H9 (cell line): ENCODE data around the gene ZNF296. TPM values are rescaled to one million over a fixed set of nuclear protein-coding genes. Genes with fewer than 3 reads are reported as not detected.
A peak's percentile ranks its signal among the peaks of the same experiment; 100 is the strongest.

Source experiments
- DNase-seq: peaks from one replicate; pipeline ENCODE4 v3.0.0-alpha.2; 2017
- H2AFZ ChIP-seq: one replicate; pipeline ENCODE4 v1.6.1; 2013; ENCODE audit warnings: mild to moderate bottlenecking, low read length, control low read depth, moderate library complexity
- H2AK5ac ChIP-seq: 2 replicates; pipeline ENCODE4 v1.6.1; 2013; ENCODE audit warnings: low read length, control low read depth, mixed read lengths; ENCODE audit not compliant: insufficient read length
- H2BK120ac ChIP-seq: one replicate; pipeline ENCODE4 v1.6.1; 2013; ENCODE audit warnings: low read depth, mild to moderate bottlenecking, low read length, control low read depth, inconsistent platforms; ENCODE audit not compliant: poor library complexity, severe bottlenecking
- H2BK12ac ChIP-seq: 2 replicates; pipeline ENCODE4 v1.6.1; 2013; ENCODE audit warnings: low read length, control low read depth, mixed read lengths, low read depth; ENCODE audit not compliant: insufficient read length
- H2BK15ac ChIP-seq: 2 replicates; pipeline ENCODE4 v1.6.1; 2013; ENCODE audit warnings: low read depth, low read length, control low read depth
- H2BK20ac ChIP-seq: one replicate; pipeline ENCODE4 v1.6.1; 2013; ENCODE audit warnings: low read depth, mild to moderate bottlenecking, low read length, control low read depth, inconsistent platforms; ENCODE audit not compliant: poor library complexity, severe bottlenecking
- H2BK5ac ChIP-seq: 2 replicates; pipeline ENCODE4 v1.6.1; 2013; ENCODE audit warnings: low read length, control low read depth, mixed read lengths; ENCODE audit not compliant: insufficient read length
- H3K14ac ChIP-seq: 2 replicates; pipeline ENCODE4 v1.6.1; 2013; ENCODE audit warnings: low read length, control low read depth; ENCODE audit not compliant: insufficient read depth
- H3K18ac ChIP-seq: 2 replicates; pipeline ENCODE4 v1.6.1; 2013; ENCODE audit warnings: low read depth, mild to moderate bottlenecking, mixed read lengths, low read length, control low read depth; ENCODE audit not compliant: insufficient read length
- H3K23ac ChIP-seq: 2 replicates; pipeline ENCODE4 v1.6.1; 2013; ENCODE audit warnings: low read length, control low read depth, mixed read lengths, low read depth; ENCODE audit not compliant: insufficient read length
- H3K23me2 ChIP-seq: 2 replicates; pipeline ENCODE4 v1.6.1; 2013; ENCODE audit warnings: low read depth, mild to moderate bottlenecking, mixed read lengths, low read length, control low read depth; ENCODE audit not compliant: insufficient read length, poor library complexity, severe bottlenecking
- H3K27ac ChIP-seq: 2 replicates; pipeline ENCODE4 v1.5.1; 2013; ENCODE audit warnings: low read length, control low read depth, mixed read lengths, low read depth; ENCODE audit not compliant: insufficient read length
- H3K27me3 ChIP-seq: 2 replicates; pipeline ENCODE4 v1.6.1; 2013; ENCODE audit warnings: low read length, control low read depth, inconsistent platforms; ENCODE audit not compliant: insufficient read depth
- H3K4ac ChIP-seq: 2 replicates; pipeline ENCODE4 v1.6.1; 2013; ENCODE audit warnings: low read depth, mild to moderate bottlenecking, control low read depth, inconsistent platforms, low read length, moderate library complexity
- H3K4me1 ChIP-seq: 2 replicates; pipeline ENCODE4 v1.6.1; 2013; ENCODE audit warnings: low read length, control low read depth, inconsistent platforms; ENCODE audit not compliant: insufficient read depth
- H3K4me2 ChIP-seq: 2 replicates; pipeline ENCODE4 v1.6.1; 2013; ENCODE audit warnings: low read length, control low read depth, mixed read lengths; ENCODE audit not compliant: insufficient read length, insufficient read depth
- H3K56ac ChIP-seq: 2 replicates; pipeline ENCODE4 v1.6.1; 2013; ENCODE audit warnings: low read depth, mild to moderate bottlenecking, mixed read lengths, low read length, control low read depth; ENCODE audit not compliant: insufficient read length
- H3K79me1 ChIP-seq: 2 replicates; pipeline ENCODE4 v1.6.1; 2013; ENCODE audit warnings: low read depth, mild to moderate bottlenecking, moderate library complexity, low read length, control low read depth, inconsistent platforms; ENCODE audit not compliant: insufficient read depth, poor library complexity, severe bottlenecking
- H3K79me2 ChIP-seq: 2 replicates; pipeline ENCODE4 v1.6.1; 2013; ENCODE audit warnings: low read length, control low read depth, inconsistent platforms; ENCODE audit not compliant: insufficient read depth
- H3K9ac ChIP-seq: 2 replicates; pipeline ENCODE4 v1.6.1; 2013; ENCODE audit warnings: low read length, control low read depth, mixed read lengths; ENCODE audit not compliant: insufficient read length; ENCODE audit errors: extremely low read depth
- H3K9me3 ChIP-seq: one replicate; pipeline ENCODE4 v1.6.1; 2013; ENCODE audit warnings: low read depth, low read length, inconsistent platforms; ENCODE audit not compliant: control insufficient read depth
- H3T11ph ChIP-seq: one replicate; pipeline ENCODE4 v1.6.1; 2013; ENCODE audit warnings: mild to moderate bottlenecking, low read length, control low read depth, inconsistent platforms
- H4K20me1 ChIP-seq: one replicate; pipeline ENCODE4 v1.6.1; 2013; ENCODE audit not compliant: control insufficient read depth, insufficient read length, insufficient read depth
- H4K5ac ChIP-seq: 2 replicates; pipeline ENCODE4 v1.6.1; 2013; ENCODE audit warnings: low read depth, mild to moderate bottlenecking, mixed read lengths, low read length, control low read depth; ENCODE audit not compliant: insufficient read length
- H4K8ac ChIP-seq: replicated peaks from 2 replicates; pipeline ENCODE4 v1.6.1; 2013; ENCODE audit warnings: low read length, control low read depth, mixed read lengths, low read depth; ENCODE audit not compliant: insufficient read length
- H4K91ac ChIP-seq: 2 replicates; pipeline ENCODE4 v1.6.1; 2013; ENCODE audit warnings: low read depth, mild to moderate bottlenecking, moderate library complexity, mixed read lengths, low read length, control low read depth; ENCODE audit not compliant: insufficient read length
- H3K27ac Mint-ChIP-seq, 3 experiments: 2 replicates in 2 of 3; 3 replicates in 1 of 3; pipeline ENCODE4 v1.8.0; 2020 to 2021; ENCODE audit warnings: mixed read lengths in 3 of 3, mild to moderate bottlenecking in 1 of 3, moderate library complexity in 1 of 3
- H3K27me3 Mint-ChIP-seq: 2 replicates; pipeline ENCODE4 v1.8.0; 2021; ENCODE audit warnings: low read depth, mild to moderate bottlenecking, moderate library complexity, mixed read lengths
- H3K36me3 Mint-ChIP-seq, 3 experiments: 2 replicates in 2 of 3; 3 replicates in 1 of 3; pipeline ENCODE4 v1.8.0; 2020 to 2021; ENCODE audit warnings: low read depth in 3 of 3, mixed read lengths in 3 of 3; ENCODE audit not compliant: insufficient read depth in 1 of 3
- H3K4me1 Mint-ChIP-seq, 2 experiments: 2 replicates each; pipeline ENCODE4 v1.8.0; 2020; ENCODE audit warnings: mixed read lengths in 2 of 2
- H3K4me3 Mint-ChIP-seq, 2 experiments: 2 replicates in 1 of 2; 3 replicates in 1 of 2; pipeline ENCODE4 v1.8.0; 2020 to 2021; ENCODE audit warnings: mild to moderate bottlenecking in 2 of 2, mixed read lengths in 2 of 2, moderate library complexity in 1 of 2
- H3K9me3 Mint-ChIP-seq, 2 experiments: 2 replicates in 1 of 2; 3 replicates in 1 of 2; pipeline ENCODE4 v1.8.0; 2020; ENCODE audit warnings: mild to moderate bottlenecking in 2 of 2, mixed read lengths in 2 of 2, moderate library complexity in 1 of 2
- WGBS: extraction: QIAGEN DNeasy Blood & Tissue Kit; methylation state at CpG from one replicate; pipeline ENCODE4 v1.1.7; 2013; ENCODE audit warnings: missing lambda C conversion rate, low lambda C conversion rate, mixed read lengths; ENCODE audit not compliant: insufficient read length; ENCODE audit errors: extremely low coverage; 5-methylcytosine and 5-hydroxymethylcytosine counted together
- total RNA-seq: library from RNA; stranded (reverse); gene quantifications from 2 replicates; pipeline ENCODE4 v1.2.1, GENCODE V29; 2021
- TF ChIP-seq, protein P1 (sequence below): fragments of 200-600 bp; sonication (generic); conservative IDR thresholded peaks from 3 replicates; pipeline ENCODE4 v1.8.0; 2021; ENCODE audit warnings: antibody characterized with exemption, mild to moderate bottlenecking

Gene ZNF296
- total RNA-seq, 1 experiment from 2014 or later: 14.8 TPM

DNA sequence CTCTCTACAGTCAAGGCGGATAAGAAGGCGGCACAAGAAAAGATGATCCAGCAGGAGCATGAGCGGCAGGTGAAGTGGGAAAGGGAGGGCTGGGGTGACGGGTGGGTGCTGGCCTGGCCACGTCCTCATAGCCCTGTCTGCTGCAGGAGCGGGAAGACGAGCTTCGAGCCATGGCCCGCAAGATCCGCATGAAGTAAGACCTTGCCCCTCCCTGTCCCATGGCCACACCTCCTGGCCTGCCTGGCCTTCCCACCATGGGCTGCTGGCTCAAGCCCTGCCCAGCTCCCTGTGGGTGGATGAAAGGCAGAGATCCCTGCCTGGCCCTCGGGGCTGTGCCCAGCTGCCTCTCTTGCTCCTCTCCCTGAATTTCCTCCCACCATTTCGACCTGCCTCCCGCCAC is 7.2 kb downstream of the ZNF296 start:
- no peak overlapping the region for H3K27ac ChIP-seq
- H2AK5ac ChIP-seq: no peak overlapping the region
- no peaks in the 10 kb centered on the region for H3K79me2 ChIP-seq
- H2BK120ac ChIP-seq: no peak overlapping the region
- Mint-ChIP-seq H3K9me3 (no peaks in the 10 kb centered on the region), H3K4me3 (no peak overlapping the region; a peak in 2 of 5 replicates), H3K36me3 (peaks cover 37 to 63% (median 55%) of the 10 kb centered on the region in 3 experiments), H3K27ac (peak overlapping the region; percentile 10 to 76 (median 64); a peak in 4 of 7 replicates), H3K27me3 (no peaks in the 10 kb centered on the region), H3K4me1 (peaks cover 6 to 16% of the 10 kb centered on the region in 2 experiments)
- H3T11ph ChIP-seq: no peak overlapping the region
- no CpG with 5 or more reads among the region's 13 CpGs for WGBS
- H3K4ac ChIP-seq: no peak overlapping the region
- H4K91ac ChIP-seq: no peak overlapping the region
- no peak overlapping the region for H3K23ac ChIP-seq
- no peak overlapping the region for H3K56ac ChIP-seq
- H3K23me2 ChIP-seq: no peaks in the 10 kb centered on the region
- H2BK5ac ChIP-seq: no peak overlapping the region
- H2BK20ac ChIP-seq: no peak overlapping the region
- H4K8ac ChIP-seq: no peak overlapping the region
- DNase-seq: peak; percentile 84
- H3K14ac ChIP-seq: no peak overlapping the region
- no peaks in the 10 kb centered on the region for H3K9me3 ChIP-seq
- H3K18ac ChIP-seq: no peak overlapping the region
- TF ChIP-seq, protein P1, sequence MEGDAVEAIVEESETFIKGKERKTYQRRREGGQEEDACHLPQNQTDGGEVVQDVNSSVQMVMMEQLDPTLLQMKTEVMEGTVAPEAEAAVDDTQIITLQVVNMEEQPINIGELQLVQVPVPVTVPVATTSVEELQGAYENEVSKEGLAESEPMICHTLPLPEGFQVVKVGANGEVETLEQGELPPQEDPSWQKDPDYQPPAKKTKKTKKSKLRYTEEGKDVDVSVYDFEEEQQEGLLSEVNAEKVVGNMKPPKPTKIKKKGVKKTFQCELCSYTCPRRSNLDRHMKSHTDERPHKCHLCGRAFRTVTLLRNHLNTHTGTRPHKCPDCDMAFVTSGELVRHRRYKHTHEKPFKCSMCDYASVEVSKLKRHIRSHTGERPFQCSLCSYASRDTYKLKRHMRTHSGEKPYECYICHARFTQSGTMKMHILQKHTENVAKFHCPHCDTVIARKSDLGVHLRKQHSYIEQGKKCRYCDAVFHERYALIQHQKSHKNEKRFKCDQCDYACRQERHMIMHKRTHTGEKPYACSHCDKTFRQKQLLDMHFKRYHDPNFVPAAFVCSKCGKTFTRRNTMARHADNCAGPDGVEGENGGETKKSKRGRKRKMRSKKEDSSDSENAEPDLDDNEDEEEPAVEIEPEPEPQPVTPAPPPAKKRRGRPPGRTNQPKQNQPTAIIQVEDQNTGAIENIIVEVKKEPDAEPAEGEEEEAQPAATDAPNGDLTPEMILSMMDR: no peak
- H2BK15ac ChIP-seq: no peak overlapping the region
- no peak overlapping the region for H4K5ac ChIP-seq
- no peaks in the 10 kb centered on the region for H3K27me3 ChIP-seq
- H3K4me1 ChIP-seq: no peaks in the 10 kb centered on the region
- no peak overlapping the region for H2AFZ ChIP-seq
- H2BK12ac ChIP-seq: no peak overlapping the region
- H4K20me1 ChIP-seq: no peaks in the 10 kb centered on the region
- H3K79me1 ChIP-seq: no peaks in the 10 kb centered on the region
- H3K9ac ChIP-seq: no peak overlapping the region
- H3K4me2 ChIP-seq: no peak overlapping the region
